Neural progenitor cell (in vitro differentiated cells): ENCODE results near the gene STON2.

Source experiments
- CTCF ChIP-seq: fragments of 200-600 bp; sonication (generic); IDR thresholded peaks from 2 replicates; pipeline ENCODE4 v1.5.1; 2017; ENCODE audit warnings: antibody characterized with exemption, mild to moderate bottlenecking
- EZH2phosphoT487 ChIP-seq: fragments of 200-600 bp; sonication (generic); IDR thresholded peaks from 2 replicates; pipeline ENCODE4 v1.6.1; 2017; ENCODE audit warnings: antibody characterized with exemption

- no peak for TF ChIP-seq EZH2phosphoT487
- TF ChIP-seq CTCF: no peak
Observed at GRCh38 chr14:81330619-81331122, 69.5 kb downstream of the STON2 start.
